Left renal pelvis (tissue), 4 donors: ENCODE results near the gene ATP1A4. TPM values are rescaled to one million over a fixed set of nuclear protein-coding genes. Genes with fewer than 3 reads are reported as not detected.
"Not testable (repeated sequence)": the region's sequence is repeated elsewhere in the genome, so short reads cannot be mapped to it uniquely, and the experiment has no call there.

ENCODE experiments used
- DNase-seq, 4 donors: peaks; one replicate each; pipeline ENCODE4 v3.0.0-alpha.2; 2013; ENCODE audit warnings: low read depth in 4 of 4, low spot score in 3 of 4
- polyA plus RNA-seq, 4 donors: library from polyadenylated mRNA; unstranded; fragments of 120-200 nt; gene quantifications; one replicate each; pipeline ENCODE4 v1.2.1, GENCODE V29; 2013; ENCODE audit not compliant: insufficient read length in 4 of 4

The ATP1A4 gene
- polyA plus RNA-seq, 4 donors, result 0.12 to 1.6 (median 0.37) TPM; not detected in 1

GRCh38 chr1:160122978-160123495 lies 28.4 kb upstream of the ATP1A4 start:
- DNase-seq, result no peak

GRCh38 chr1:160123726-160124125 lies 27.7 kb upstream of the ATP1A4 start:
- DNase-seq, result no peak

- no peak for DNase-seq
These were observed 26.5 kb upstream of the ATP1A4 start for GRCh38 chr1:160124705-160125478.

- no peak for DNase-seq
These were observed 25.7 kb upstream of the ATP1A4 start for GRCh38 chr1:160125746-160126145.

- not testable (repeated sequence) for DNase-seq
These were observed 25.1 kb upstream of the ATP1A4 start for GRCh38 chr1:160126342-160126741.

GRCh38 chr1:160127381-160127780 lies 24.0 kb upstream of the ATP1A4 start:
- no peak for DNase-seq

GRCh38 chr1:160127865-160128523 lies 23.4 kb upstream of the ATP1A4 start:
- no peak for DNase-seq

- DNase-seq, result no peak
These were observed 22.8 kb upstream of the ATP1A4 start for GRCh38 chr1:160128636-160129035.

GRCh38 chr1:160129046-160129445 lies 22.4 kb upstream of the ATP1A4 start:
- no peak for DNase-seq

GRCh38 chr1:160129558-160129957 lies 21.8 kb upstream of the ATP1A4 start:
- no peak for DNase-seq

GRCh38 chr1:160129966-160130365 lies 21.4 kb upstream of the ATP1A4 start:
- DNase-seq, result no peak

- no peak for DNase-seq
These were observed 20.9 kb upstream of the ATP1A4 start for GRCh38 chr1:160130486-160130885.

GRCh38 chr1:160130939-160131338 lies 20.5 kb upstream of the ATP1A4 start:
- no peak for DNase-seq

GRCh38 chr1:160131803-160132565 lies 19.4 kb upstream of the ATP1A4 start:
- DNase-seq, result no peak

GRCh38 chr1:160133990-160134770 lies 17.2 kb upstream of the ATP1A4 start:
- no peak for DNase-seq

GRCh38 chr1:160134791-160135572 lies 16.4 kb upstream of the ATP1A4 start:
- no peak for DNase-seq

GRCh38 chr1:160136121-160136925 lies 15.1 kb upstream of the ATP1A4 start:
- DNase-seq, result no peak

GRCh38 chr1:160136926-160137200 lies 14.5 kb upstream of the ATP1A4 start:
- DNase-seq, result no peak

GRCh38 chr1:160137216-160137862 lies 14.1 kb upstream of the ATP1A4 start:
- no peak for DNase-seq
